8988T (cell line): ENCODE results near the gene FUCA2.
"Not testable (repeated sequence)": the region's sequence is repeated elsewhere in the genome, so short reads cannot be mapped to it uniquely, and the experiment has no call there.

Source experiments
- DNase-seq: peaks from one replicate; pipeline ENCODE4 v3.0.0; 2011

Gene FUCA2

DNA sequence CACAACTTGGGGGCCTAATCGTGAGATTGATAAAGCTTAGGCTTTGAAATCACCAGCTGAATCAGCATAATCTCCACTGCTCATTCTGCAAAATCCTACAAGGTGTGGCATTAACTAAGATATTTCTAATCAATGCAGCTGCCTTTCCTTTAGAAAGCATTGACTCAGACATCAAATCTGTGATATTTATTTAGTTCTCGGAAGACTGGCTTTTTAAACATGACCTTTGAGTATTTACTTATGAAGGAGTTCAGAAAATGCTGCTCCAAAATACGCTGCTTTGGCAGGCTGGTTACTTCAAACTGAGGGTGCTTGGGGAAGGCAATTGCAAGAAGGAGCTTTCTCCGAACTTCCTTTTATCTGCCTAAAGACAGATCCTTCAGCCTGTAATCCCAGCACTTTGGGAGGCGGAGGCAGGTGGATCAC lies 23.7 kb upstream of the FUCA2 start:
- DNase-seq, result no peak

DNA sequence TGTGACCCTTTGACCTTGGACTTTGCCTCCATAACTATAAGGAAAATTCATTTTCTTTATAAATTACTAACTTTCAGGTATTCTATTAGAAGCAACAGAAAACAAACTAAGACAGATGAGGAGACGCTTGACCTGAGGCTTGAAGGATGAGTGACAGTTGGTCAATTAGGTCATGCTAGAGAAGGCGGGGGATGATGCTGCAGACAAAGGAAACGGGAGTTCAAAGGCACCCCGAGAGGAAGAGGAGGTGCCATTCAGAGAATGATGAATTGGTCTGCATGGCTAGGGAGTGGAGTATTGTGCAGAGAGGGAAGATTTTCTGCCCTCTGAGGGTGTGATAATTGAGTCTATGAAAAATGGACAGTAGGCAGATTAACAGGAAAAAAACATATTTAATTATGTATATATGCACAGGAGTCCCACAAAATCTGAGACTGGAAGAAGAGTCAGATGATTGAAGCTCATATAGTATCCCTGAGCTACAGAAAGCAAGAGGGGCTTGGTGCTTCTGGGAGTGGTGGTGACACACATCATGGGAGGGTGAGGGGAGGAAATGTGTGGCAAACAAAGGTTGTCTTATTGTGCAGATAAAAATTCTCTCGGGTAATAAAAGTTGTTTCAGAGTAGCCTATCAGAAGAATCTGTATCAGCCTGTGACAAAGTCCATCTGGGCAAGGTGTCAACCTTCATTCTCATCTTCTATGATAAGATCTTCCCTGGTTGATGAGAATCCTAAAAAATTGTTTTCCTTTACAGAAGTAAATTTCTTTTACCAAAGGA lies 20.4 kb upstream of the FUCA2 start:
- no peak for DNase-seq

DNA sequence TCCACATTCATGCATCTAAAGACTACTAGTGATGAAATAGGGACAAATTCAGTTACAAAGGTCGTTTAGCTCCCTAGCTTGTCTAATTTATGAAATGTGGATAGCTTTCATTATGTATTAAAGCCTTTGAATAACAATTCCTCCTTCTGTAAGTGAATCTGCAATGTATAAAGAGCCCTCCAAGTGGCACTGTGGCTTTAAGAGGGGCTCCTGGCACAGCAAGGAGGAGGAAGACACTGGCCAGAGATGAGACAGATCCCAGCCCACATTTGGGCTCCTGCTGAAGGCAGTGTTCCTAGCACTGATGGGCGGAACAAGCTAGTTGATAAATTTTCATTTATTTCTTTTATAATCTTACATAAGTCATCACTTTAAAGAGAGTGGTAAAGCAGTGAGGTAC lies 17.6 kb upstream of the FUCA2 start:
- no peak for DNase-seq

- no peak for DNase-seq
Observed at GRCh38 chr6:143528164-143528811, 16.8 kb upstream of the FUCA2 start.

DNA sequence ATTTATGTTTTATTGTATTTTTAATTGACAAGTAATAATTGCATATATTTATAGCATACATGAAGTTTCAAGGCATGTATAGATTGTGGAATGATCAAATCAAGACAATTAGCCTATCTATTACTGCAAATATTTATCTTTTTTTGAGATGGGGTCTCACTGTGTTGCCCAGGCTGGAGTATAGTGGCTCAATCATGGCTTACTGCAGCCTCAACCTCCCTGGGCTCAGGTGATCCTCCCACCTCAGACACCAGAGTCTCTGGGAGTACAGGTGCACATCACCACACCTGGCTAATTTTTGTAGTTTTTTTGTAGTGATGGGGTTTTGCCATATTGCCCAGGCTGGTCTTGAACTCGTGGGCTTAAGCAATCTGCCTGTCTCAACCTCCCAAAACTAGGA lies 16.2 kb upstream of the FUCA2 start:
- no peak for DNase-seq

- DNase-seq, result no peak
Observed at GRCh38 chr6:143525356-143525755, 13.8 kb upstream of the FUCA2 start.

DNA sequence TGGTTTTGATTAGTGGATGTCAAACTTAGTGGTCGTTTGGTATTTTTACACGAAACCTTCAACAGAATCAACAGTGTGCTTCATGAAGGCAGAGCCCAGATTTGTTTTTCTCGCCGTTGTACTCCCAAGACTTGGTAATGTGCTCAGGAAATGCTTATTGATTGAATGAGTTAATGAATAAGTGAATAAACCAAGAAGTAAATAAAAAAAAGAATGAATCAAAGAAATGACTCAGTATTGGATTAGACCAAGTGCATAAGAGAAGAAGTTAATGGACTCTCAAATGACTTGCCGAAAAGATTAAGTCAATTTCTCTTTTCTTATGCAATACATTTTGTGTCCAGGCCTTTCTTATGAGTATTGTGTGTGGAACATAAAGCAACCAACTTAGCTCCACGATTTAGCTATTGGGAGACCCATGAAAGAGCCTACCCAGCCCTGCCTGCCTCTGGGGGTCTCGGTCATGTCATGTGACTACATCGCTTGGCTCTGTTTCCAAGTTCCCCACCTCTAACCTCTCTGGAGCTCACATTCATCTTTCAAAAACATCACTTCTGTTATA lies 10.6 kb upstream of the FUCA2 start:
- DNase-seq, result no peak

GRCh38 chr6:143517447-143517773 lies 5.9 kb upstream of the FUCA2 start:
- DNase-seq, result no peak

GRCh38 chr6:143516690-143517446 lies 5.3 kb upstream of the FUCA2 start:
- no peak for DNase-seq

DNA sequence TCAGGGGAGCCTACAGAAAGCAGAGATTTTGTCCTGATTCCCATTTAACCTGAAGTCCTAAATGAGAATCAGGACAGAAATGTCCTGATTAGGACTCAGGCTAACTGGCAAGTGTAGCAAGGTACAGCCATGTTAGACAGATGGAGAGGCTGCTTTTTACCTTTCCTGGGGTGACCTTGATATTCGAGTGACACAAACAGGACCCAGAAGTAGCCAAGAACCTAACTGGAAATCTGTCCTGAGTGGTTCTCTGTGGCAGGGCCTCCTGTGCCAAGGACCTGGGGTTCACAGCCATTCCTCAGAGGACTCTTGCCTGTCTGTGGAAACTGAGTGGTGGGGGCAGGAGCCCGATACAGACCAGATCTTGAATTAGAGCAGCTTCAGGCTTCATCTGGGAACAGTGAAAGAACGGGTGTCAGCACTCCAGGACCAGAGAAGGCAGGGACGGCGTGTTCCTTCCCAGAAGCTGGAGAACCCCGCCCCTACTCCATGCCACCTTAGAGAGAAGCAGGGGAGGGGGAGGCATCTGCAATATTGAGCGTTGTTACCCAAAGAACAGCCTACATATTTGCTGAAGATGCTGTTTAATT lies 4.3 kb upstream of the FUCA2 start:
- no peak for DNase-seq

DNA sequence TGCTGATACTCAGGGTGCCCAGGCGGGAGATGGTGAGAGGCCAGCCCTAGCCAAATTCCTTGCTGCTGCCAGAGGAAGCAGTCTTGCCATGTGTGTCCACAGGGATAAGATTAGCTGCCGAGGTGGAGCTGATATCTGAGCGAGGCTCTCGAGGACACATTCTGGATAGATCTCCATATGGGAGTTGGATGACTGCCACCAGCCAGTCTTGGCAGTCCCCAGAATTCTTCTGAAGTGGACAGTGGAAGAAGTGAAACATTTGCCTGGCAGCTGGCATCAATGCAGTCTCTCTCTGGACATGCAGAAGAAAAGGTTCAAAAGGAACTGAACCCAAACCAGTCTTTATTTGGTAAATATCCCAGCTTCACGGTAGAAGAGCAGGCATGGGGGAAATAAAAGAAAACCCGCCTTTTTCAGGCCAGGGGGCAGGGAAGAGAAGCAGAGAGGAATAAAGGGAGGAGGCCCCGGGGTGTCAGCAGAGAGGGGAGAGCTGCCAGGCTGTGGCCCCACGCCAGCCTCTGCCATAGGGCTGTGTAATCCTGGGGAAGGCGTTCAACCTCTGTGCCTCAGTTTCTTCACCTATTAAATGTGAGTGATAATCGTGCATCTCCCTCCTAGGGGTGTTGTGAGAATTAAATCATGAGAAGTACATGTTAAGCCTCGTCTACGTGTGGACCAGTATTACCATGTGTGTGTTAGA lies 3.7 kb upstream of the FUCA2 start:
- no peak for DNase-seq

DNA sequence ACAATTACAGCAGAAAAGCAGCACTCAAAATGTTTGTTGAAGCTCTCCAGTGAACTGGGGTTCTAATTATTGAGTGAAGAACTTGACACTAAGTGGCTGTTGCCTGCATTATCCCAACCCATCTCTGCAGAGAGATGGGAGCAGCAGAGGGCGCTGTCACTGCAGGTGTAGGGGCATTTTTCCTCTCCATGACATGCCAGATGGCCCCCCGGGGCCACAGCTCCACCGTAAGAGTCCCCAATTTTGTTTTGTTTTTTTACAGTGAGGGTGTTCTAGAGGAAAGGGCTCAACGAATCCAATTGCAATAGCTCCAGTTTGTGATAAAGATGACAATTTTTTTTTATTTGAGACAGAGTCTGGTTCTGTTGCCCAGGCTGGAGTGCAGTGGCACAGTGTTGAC lies 1.9 kb upstream of the FUCA2 start:
- DNase-seq, result no peak

GRCh38 chr6:143510326-143510725 lies 1.2 kb downstream of the FUCA2 start:
- not testable (repeated sequence) for DNase-seq

GRCh38 chr6:143507358-143508145 lies 4.0 kb downstream of the FUCA2 start:
- DNase-seq, result no peak

DNA sequence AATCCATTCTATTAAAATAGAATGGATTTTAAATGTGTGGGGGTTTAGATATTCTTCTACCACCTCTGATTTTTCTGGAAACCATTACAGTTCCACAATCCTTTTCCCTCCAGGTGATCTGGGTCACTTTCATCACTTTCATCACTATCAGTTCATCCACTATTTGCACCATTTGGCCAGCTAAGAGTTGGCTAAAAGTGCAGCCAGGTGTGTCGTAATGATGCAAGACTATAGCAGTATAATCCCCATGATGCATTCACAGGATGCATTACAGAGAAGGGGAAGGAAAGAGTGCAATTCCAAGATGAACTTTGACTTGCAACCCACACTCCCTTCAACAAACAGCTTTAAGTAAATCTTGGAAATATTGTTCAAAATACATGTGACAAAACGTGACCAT lies 4.9 kb downstream of the FUCA2 start:
- DNase-seq, result no peak

DNA sequence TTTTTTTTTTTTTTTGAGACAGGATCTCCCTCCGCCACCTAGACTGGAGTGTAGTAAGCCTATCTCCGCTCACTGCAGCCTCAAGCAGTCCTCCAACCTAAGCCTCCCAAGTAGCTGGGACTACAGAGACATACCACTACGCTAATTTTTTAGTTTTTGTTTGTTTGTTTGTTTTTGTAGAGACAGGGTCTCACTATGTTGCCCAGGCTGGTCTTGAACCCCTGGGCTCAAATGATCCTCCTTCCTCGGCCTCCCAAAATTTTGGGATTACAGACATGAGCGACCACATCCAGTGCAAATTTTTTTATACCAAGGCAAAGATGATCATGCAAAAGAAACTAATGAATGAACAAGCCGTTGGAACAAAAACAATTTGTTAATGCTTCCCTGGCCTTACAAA lies 5.3 kb downstream of the FUCA2 start:
- DNase-seq, result no peak

- no peak for DNase-seq
Observed at GRCh38 chr6:143505537-143505936, 6.0 kb downstream of the FUCA2 start.

- no peak for DNase-seq
Observed at GRCh38 chr6:143505111-143505510, 6.4 kb downstream of the FUCA2 start.

- DNase-seq, result no peak
Observed at GRCh38 chr6:143504369-143504768, 7.2 kb downstream of the FUCA2 start.

GRCh38 chr6:143501851-143502250 lies 9.7 kb downstream of the FUCA2 start:
- DNase-seq, result no peak

- DNase-seq, result no peak
Observed at GRCh38 chr6:143498428-143498827, 13.1 kb downstream of the FUCA2 start.

- DNase-seq, result no peak
Observed at GRCh38 chr6:143496974-143497373, 14.5 kb downstream of the FUCA2 start.
